D721Med (cell line): ENCODE measurements around the gene MTURN.

Source experiments
- DNase-seq: peaks from one replicate; pipeline ENCODE4 v3.0.0; 2011; ENCODE audit warnings: low spot score; ENCODE audit not compliant: insufficient read length
- FAIRE-seq: peaks from 2 replicates; lab custom pipeline; 2011; peaks lifted over from hg19 to GRCh38; lab: Jason Lieb, UNC
- TF ChIP-seq, protein P1 (sequence below): IDR thresholded peaks from 2 replicates; pipeline ENCODE4 v1.5.1; 2012; ENCODE audit warnings: mild to moderate bottlenecking, control low read depth; ENCODE audit not compliant: insufficient read depth; ENCODE audit errors: missing control alignments

The MTURN gene

GRCh38 chr7:30160329-30160728, 25.5 kb downstream of the MTURN start:
- TF ChIP-seq, protein P1, sequence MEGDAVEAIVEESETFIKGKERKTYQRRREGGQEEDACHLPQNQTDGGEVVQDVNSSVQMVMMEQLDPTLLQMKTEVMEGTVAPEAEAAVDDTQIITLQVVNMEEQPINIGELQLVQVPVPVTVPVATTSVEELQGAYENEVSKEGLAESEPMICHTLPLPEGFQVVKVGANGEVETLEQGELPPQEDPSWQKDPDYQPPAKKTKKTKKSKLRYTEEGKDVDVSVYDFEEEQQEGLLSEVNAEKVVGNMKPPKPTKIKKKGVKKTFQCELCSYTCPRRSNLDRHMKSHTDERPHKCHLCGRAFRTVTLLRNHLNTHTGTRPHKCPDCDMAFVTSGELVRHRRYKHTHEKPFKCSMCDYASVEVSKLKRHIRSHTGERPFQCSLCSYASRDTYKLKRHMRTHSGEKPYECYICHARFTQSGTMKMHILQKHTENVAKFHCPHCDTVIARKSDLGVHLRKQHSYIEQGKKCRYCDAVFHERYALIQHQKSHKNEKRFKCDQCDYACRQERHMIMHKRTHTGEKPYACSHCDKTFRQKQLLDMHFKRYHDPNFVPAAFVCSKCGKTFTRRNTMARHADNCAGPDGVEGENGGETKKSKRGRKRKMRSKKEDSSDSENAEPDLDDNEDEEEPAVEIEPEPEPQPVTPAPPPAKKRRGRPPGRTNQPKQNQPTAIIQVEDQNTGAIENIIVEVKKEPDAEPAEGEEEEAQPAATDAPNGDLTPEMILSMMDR: no peak
- DNase-seq (no peak), FAIRE-seq (no peak)

DNA sequence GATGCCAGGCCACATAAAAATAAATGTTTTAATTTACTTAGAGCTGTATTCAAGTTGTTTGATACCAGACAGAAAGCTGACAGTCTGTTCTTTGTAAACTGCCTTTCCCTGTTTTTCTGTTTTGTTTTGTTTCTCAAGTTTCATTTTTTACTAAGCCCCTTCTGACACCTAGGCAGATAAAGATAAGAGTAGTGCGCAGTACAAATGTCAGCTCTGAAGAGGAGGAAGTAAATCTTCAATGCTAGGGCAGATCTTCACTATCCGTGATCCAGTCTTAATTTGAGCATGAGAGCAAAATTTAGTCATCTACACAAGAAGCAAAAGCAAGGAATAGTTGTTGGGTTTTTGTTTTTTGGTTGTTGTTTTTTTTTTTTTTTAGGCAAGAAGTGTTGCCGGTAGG, 27.3 kb downstream of the MTURN start:
- TF ChIP-seq, protein P1: no peak
- FAIRE-seq: no peak
- no peak for DNase-seq

DNA sequence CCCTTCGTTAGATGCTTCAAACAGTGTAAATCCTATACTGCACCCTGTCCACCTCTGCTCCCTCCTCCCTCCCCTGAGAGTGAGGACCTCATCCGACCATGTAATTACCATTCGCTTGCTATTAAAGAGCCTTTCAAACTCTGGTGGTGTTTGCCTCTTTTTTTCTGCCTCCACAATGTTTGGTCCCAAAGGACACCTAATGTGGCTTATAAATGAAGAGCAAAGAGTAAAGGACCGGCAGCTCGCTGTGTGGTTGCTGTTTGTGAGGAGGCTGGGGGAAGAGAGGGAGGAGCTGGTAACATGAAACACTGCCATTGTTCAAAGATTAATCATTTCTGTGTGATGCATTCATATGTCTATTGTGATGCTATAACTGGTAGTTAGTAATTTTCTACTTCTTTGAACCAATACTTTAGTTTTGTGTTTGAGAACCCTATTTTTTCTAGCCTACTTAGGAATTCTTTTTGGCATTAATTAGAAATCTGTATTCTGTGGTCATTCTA, 27.9 kb downstream of the MTURN start:
- TF ChIP-seq, protein P1: no peak
- no peak for FAIRE-seq
- DNase-seq: no peak

DNA sequence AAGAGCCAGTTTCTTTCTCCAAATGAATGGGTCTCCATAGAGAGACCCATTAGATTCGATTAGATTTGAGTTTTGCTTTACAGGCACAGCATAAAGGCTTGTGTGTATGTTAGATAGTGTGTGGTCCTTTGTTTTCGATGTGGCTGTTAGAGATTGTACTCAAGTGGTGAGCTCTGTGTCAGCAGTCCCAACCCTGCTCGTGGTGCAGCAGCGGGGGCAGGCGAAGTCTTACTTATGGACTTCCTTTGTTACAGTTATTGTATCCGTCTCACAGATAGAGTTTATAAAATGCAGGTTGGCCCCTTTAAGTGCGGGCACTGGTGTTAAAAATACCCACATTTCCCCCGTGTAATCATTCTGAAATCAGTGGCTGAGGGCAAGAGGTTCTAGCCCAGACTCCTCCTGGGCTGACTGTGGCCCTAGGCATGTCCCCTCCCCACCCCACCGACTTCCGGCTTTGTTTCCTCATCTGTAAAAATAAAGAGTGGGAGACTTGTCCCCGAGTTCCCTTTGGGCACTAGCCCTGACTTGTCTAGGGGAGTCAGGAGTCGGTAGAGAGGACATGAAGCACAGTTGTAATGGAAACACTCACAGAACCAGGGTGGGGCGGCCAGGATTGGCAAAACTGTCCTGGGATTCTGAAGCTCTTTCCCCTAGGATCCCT, 28.6 kb downstream of the MTURN start:
- FAIRE-seq (no peak), DNase-seq (no peak)
- TF ChIP-seq, protein P1: no peak

DNA sequence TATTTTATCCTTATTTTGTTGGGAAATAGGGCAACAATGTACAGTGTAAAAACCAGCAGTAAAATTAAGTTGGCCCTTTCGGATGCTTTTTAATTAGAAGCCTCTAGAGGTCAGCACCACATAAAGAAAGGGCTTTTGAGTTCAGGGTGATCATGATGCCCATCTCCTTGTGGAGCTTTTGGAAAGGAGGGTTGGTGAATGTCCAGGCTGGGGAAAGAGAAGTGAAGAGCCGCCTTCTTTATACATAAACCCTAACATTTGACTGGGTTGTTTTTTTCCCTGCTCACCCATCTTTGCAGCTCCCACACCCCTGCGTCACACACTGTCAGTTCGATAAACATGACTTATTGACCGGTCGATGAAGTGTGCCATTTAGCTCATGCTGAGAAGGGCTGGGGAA, 29.8 kb downstream of the MTURN start:
- FAIRE-seq (no peak), DNase-seq (no peak)
- TF ChIP-seq, protein P1: peak; percentile 62

- TF ChIP-seq, protein P1: no peak
- DNase-seq: no peak
- FAIRE-seq: no peak
Measured at GRCh38 chr7:30165590-30165989, 30.8 kb downstream of the MTURN start.

- TF ChIP-seq, protein P1: no peak
- DNase-seq: no peak
- no peak for FAIRE-seq
Measured at GRCh38 chr7:30166155-30166840, 31.5 kb downstream of the MTURN start.
